Effector CD4-positive, alpha-beta T cell (primary cell): Measurements from ENCODE around the gene F13A1.
"Not testable (repeated sequence)": the region's sequence is repeated elsewhere in the genome, so short reads cannot be mapped to it uniquely, and the experiment has no call there.

Experiments
- DNase-seq: peaks from one replicate; pipeline ENCODE4 v3.0.0-alpha.2; 2020

The F13A1 gene

GRCh38 chr6:6317825-6318733 is 2.4 kb downstream of the F13A1 start:
- no peak for DNase-seq

DNA sequence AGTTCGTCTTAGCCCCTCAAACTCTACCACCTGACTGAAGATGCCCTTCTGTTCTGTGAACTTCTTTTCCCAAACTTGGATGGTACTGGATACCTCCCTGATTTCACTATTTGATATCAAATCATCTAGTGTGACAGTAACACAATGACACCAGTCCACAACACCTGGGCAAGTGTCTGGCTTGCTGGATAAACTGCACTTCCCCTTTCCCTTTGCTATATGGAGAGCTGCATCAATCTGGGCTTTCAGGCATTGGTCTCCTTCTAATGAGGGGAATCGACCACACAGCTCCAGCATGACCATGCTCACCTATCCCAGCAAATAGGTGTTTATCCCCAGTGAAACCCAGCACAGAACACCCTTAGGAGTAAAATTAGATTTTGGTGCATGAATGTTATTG is 3.1 kb downstream of the F13A1 start:
- no peak for DNase-seq

- DNase-seq: no peak
Observed at GRCh38 chr6:6315660-6316059, 4.8 kb downstream of the F13A1 start.

DNA sequence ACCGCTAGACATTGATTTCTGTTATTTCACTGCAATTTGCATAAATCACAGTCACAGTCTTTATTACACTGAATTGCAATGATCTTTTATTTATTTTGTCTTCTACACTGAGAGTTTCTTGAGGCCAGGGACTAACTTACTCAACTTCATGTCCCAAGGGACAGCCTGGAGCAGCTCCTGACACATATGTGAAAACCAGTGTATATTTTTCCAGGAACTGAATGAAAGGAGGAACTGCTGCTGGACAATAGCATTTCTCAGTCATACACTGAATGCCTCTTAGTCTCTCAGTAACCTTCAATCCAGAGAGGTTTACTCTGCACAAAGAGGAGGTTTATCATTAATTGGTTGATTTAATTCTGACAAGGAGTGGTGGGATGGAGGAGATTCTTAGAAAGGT is 5.9 kb downstream of the F13A1 start:
- no peak for DNase-seq

- DNase-seq: no peak
Observed at GRCh38 chr6:6312901-6313441, 7.5 kb downstream of the F13A1 start.

DNA sequence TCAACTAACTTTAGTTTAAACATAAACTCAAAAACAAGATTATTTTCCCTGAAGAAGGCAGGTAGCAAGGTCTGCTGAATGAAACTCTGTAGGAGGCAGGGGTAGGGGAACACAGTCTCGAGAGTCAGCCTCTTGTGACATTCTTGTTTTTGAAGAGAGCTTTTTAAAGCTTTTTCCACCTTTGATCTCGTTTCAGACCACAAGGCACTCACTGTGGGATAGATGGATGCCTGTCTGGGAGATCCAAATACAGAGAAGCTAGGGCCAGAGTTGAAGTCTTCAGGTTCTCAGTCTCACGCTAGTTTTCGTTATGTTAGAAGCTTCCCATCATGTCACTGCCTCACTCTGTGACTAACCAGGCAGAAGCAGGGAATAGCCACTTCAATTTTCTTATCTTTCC is 14.9 kb downstream of the F13A1 start:
- DNase-seq: no peak

DNA sequence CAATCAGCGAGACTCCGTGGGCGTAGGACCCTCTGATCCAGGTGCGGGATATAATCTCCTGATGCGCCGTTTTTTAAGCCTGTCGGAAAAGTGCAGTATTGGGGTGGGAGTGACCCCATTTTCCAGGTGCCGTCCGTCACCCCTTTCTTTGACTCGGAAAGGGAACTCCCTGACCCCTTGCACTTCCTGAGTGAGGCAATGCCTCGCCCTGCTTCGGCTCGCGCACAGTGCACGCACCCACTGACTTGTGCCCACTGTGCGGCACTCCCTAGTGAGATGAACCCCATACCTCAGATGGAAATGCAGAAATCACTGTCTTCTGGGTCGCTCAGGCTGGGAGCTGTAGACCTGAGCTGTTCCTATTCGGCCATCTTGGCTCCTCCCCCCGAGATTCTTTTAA is 20.1 kb downstream of the F13A1 start:
- DNase-seq: not testable (repeated sequence)

GRCh38 chr6:6293317-6293716 is 27.1 kb downstream of the F13A1 start:
- no peak for DNase-seq

DNA sequence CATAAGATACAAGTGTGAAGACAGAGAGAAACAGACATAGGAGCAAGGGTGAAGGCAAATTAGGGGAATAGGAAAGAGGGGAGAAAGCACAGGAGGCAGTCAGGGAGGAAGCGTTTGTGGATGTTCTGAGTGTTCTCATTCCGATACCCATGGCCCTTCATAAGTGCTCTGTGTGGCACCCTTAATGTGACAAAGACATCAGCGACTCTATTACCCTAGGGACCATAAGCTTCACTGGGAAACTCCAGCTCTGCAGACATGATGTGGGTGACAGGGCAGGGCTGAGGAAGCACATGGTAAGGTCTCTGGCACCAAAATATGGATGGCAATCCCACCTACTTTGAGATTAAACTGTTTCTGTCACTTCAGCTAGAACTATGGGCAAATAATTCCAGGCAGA is 33.0 kb downstream of the F13A1 start:
- no peak for DNase-seq

- no peak for DNase-seq
Observed at GRCh38 chr6:6285679-6286078, 34.8 kb downstream of the F13A1 start.

DNA sequence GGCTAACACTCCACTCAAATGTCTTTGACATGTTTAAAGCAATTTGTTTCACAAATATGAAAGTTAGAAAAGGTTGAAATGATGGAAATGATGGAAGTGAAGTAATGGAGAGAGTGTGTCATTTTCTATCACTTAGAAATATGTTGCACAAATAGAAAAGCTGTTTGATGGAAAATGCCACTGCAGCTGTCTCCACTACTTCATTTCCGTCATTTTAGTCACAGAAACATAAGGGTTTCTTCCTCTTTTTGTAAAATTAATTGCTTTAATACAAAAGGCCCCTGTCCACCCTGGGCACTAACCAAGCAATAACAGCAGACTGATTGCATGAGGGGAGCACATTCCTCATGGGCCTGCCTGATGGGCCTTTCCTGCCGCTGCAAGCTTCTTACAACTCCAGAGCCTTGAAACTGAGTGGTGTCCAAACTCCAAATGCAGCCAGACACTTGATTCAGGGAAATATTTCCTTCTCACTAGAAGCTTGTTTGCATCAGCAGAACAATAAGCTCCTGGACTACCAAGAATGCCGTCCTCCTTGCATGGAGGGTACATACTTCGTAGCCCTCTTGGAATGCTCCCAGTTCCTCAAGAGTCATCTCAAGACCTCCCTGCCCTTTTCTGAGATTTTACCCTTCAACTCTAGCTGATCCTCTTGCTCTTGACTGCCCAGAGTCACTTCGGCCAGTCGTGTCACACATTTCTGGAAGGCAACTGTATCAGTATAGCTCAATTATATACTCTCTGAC is 36.1 kb downstream of the F13A1 start:
- no peak for DNase-seq

GRCh38 chr6:6283746-6284145 is 36.7 kb downstream of the F13A1 start:
- DNase-seq: no peak

- DNase-seq: no peak
Observed at GRCh38 chr6:6282716-6283115, 37.7 kb downstream of the F13A1 start.

GRCh38 chr6:6277413-6277812 is 43.0 kb downstream of the F13A1 start:
- DNase-seq: no peak

DNA sequence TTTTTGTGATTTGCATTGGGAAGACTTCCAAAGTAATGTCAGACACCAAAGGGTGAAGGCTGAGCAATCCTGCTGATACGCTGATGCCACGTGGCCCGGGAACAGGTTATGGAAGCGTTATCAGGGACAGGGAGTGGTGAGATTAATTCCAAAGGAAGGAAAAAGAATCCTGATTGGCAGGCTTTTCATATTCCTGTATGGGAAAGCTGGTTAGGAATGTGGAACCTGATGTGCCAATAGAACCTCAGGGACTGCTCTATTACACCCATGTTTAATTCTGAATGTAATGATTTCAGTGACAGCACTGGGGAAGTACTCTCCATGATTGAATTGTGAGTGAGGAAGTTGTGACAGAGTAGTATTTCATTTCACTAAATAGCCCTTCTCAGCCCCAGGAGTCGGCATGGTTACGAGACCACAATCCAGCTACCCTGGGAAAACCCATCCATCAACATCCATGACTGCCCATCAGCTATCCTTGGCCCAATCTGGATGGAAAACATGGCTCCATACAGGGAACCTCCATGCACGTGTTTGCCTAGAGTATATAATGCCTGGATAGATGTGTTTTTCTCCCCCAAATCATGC is 49.4 kb downstream of the F13A1 start:
- no peak for DNase-seq

DNA sequence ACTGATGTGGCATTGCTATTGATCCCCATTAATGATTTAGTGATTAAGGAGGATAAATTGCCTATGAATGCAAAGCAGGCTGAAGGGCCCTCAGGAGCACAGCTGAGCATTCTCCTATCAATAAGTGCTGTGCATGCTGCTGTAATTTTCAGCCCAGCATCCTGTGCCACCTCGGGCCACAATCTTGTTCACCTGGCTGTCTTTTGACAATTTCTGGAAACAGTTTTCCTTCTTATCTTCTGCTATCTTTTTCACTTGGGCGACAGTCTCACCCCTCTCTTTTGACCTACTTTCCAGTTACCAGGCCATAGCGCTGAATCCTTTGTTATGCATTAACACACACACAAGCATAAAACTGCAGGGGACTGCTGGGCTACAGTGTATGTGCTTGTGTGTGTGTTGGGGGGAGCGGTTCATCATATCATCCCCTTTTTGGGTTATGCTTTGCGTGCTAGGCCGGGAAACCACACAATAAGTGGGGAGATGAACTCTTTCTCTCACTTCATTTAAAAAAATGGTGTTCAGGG is 60.2 kb downstream of the F13A1 start:
- no peak for DNase-seq

- no peak for DNase-seq
Observed at GRCh38 chr6:6256886-6257285, 63.6 kb downstream of the F13A1 start.

- DNase-seq: no peak
Observed at GRCh38 chr6:6256259-6256658, 64.2 kb downstream of the F13A1 start.

DNA sequence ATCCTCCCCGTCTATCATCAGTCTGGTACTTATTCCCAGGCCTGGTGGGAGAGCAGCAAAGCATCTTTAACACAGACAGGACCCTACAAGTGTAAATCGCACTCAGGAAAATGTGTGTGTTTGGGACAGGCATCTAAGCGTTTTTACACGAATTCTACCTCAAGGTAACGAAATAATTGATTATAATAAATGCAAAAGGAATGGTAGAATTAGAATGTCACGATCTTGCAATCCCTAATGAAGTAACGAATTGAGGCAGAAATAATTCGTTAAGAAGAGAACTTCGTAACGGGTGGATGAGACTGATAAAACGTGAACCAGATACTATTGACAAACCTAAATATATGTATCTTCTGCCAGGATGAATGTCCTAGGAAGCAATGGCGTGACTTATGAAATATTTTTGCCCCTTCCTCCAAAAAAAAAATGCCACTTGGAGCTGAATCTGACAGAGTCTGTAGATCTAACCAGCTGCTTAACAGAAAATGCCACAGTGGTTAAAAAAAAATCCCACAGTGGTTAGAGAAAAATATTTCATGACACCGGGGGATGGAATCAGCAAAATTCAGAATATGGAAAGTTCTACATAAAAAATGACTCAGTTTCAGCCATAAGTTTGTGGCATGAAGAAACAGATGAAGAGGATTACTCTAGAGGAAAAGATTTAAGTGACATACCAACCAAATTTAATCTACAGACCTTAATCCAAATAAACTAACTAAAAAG is 68.7 kb downstream of the F13A1 start:
- no peak for DNase-seq

GRCh38 chr6:6248651-6249050 is 71.8 kb downstream of the F13A1 start:
- no peak for DNase-seq

DNA sequence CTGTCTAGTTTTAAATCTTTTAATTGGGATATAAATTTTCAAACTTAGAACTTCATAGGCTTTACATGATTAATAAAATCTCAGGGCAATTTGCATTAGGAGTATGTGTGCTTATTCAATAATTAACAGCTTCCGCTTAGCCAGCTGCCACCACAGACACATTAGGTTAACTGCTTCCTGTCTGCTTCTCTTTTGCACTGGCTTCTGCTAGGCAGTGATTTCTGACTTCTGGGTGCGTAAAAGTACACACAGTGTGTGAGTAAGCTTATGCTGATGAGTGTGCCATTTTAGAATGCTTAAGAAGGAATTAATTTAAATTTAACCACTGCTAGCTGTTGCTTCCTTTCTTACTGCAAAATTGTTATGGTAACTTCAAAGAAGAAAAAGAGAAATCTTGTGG is 73.9 kb downstream of the F13A1 start:
- DNase-seq: no peak

DNA sequence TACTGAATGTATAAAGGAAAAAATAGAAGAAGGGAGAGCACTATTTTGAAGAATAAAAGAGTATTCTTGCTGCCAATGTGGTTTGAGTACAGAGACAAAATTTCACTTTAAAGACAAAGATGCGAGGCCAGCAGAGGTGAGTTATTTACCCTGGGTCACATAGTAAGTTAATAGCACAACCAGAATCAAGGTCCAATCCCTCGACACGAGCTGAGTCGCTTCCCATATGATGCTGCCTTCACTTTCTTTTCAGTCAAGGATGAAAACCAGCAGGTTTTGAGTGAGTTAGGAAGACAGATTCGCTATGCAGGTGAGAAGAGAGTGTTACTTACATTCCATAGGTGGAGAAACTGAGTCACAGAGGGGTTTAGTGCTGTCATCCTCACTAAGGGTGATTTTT is 75.8 kb downstream of the F13A1 start:
- DNase-seq: no peak

DNA sequence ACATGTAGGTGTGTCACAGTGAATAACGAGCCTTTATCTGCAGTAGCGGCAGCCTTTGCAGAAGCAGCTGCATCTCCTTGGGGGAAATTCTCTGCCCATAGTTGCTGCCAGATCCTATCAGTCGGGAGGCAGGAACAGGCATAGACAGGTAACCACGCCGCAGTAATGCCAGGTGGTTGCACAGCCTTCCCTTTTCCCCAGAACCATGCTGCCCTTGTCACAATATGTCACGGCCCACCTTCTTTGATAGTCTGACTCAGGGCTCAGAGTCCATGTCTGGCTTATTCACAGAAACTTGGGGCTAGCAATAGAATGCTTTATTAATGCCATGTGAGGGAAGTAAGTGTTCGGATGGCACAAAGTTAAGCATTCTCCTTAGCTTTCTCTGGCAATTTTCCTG is 76.6 kb downstream of the F13A1 start:
- no peak for DNase-seq
